ENCODE results near the gene EFCAB6. TPM values are rescaled to one million over a fixed set of nuclear protein-coding genes. Genes with fewer than 3 reads are reported as not detected.

EFCAB6 gene
- total and polyA plus RNA-seq, 4 donors: 0.14 to 2.1 (median 0.53) TPM

DNA sequence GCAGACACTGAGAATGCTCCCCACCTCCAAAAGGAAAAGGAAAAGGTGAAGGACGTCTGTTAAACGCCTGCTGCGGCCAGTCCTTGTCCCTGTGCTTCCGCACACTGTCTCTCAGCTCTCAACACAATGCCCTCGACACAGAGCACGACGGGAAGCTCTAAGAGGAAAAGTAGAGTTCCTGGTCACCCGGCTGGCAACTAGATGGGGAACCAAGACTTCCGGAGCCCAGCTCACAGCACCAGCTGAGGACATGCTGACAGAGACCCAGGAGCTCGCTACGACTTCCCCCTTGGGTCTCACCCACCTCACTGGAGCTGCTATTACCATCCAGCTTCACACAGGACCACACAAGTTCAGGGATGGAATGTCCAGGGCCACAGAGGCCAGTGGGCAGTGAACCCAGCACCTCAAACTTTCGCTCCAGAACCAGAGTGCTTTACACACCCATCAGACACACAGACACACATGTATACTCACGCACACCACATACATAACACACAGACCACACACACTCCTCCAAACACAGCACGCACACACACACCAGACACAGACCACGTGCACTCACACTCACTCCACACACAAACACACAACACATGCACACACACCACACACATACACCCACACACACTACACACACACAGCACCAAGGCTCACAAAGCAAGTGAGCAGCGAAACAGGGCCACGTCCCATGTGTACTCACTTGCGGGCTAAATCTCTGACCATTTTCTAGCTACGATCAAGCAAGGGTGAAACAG, 40.6 kb upstream of the EFCAB6 start (continued):
- no peak for TF ChIP-seq NR2F2 (IDR thresholded peaks at IDR 0.05)
- no peak for TF ChIP-seq SP1 (IDR thresholded peaks at IDR 0.05)
- TF ChIP-seq HNF4A (conservative IDR thresholded peaks at IDR 0.05): no peak
- TF ChIP-seq RAD21 (IDR thresholded peaks at IDR 0.05): no peak

DNA sequence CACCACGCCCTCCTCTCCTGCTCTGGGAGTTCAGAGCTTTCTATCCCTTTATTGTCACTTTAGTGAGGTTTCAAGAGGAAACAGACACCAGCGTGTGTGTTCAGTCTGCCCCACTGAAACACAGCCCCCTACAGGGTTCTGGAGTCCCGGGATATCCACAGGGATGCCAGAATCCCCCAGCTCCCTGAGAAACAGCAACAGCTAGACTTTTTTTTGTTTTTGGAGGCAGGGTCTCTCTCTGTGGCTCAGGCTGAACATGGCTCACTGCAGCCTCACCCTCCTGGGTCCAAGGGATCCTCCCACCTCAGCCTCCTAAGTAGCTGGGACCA, 39.8 kb upstream of the EFCAB6 start:
- Histone ChIP-seq H3K27ac (ENCODE audit: low read depth in 1 of 2, low read length in 2 of 2) (no peak overlapping the region), H3K9me3 (ENCODE audit: control insufficient read depth in 4 of 4, low read length in 3 of 4) (peaks cover 0 to under 1% (median 0%) of the 10 kb centered on the region in 4 donors), H3K9ac (ENCODE audit: low read depth in 1 of 2, low read length in 2 of 2) (no peak overlapping the region), H3K36me3 (ENCODE audit: control insufficient read depth in 4 of 4, insufficient read depth in 3 of 4, low read depth in 1 of 4, low read length in 3 of 4) (no peaks in the 10 kb centered on the region), H3K4me1 (ENCODE audit: control insufficient read depth in 4 of 4, insufficient read depth in 4 of 4, low read length in 3 of 4) (peaks cover 0 to 11% (median 7%) of the 10 kb centered on the region in 4 donors), H3K27me3 (ENCODE audit: control insufficient read depth in 4 of 4, insufficient read depth in 4 of 4, low read length in 3 of 4) (peaks cover 0 to 2% (median 0%) of the 10 kb centered on the region in 4 donors), H3K4me3 (ENCODE audit: low read depth in 1 of 3, low read length in 3 of 3) (no peak overlapping the region)
- no peak for DNase-seq (ENCODE audit: low spot score)
- WGBS: 56% methylated on average over 3 of the region's 3 CpGs
- TF ChIP-seq SP1 (IDR thresholded peaks at IDR 0.05) (no peak), FOXA2 (IDR thresholded peaks at IDR 0.05) (no peak), JUND (IDR thresholded peaks at IDR 0.05) (no peak), FOXA1 (IDR thresholded peaks at IDR 0.05) (no peak)
- TF ChIP-seq, protein P1, sequence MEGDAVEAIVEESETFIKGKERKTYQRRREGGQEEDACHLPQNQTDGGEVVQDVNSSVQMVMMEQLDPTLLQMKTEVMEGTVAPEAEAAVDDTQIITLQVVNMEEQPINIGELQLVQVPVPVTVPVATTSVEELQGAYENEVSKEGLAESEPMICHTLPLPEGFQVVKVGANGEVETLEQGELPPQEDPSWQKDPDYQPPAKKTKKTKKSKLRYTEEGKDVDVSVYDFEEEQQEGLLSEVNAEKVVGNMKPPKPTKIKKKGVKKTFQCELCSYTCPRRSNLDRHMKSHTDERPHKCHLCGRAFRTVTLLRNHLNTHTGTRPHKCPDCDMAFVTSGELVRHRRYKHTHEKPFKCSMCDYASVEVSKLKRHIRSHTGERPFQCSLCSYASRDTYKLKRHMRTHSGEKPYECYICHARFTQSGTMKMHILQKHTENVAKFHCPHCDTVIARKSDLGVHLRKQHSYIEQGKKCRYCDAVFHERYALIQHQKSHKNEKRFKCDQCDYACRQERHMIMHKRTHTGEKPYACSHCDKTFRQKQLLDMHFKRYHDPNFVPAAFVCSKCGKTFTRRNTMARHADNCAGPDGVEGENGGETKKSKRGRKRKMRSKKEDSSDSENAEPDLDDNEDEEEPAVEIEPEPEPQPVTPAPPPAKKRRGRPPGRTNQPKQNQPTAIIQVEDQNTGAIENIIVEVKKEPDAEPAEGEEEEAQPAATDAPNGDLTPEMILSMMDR (IDR thresholded peaks at IDR 0.05; ENCODE audit: low read depth, low read length, missing input control): no peak
- TF ChIP-seq, protein P2, sequence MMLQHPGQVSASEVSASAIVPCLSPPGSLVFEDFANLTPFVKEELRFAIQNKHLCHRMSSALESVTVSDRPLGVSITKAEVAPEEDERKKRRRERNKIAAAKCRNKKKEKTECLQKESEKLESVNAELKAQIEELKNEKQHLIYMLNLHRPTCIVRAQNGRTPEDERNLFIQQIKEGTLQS (IDR thresholded peaks at IDR 0.05): no peak

DNA sequence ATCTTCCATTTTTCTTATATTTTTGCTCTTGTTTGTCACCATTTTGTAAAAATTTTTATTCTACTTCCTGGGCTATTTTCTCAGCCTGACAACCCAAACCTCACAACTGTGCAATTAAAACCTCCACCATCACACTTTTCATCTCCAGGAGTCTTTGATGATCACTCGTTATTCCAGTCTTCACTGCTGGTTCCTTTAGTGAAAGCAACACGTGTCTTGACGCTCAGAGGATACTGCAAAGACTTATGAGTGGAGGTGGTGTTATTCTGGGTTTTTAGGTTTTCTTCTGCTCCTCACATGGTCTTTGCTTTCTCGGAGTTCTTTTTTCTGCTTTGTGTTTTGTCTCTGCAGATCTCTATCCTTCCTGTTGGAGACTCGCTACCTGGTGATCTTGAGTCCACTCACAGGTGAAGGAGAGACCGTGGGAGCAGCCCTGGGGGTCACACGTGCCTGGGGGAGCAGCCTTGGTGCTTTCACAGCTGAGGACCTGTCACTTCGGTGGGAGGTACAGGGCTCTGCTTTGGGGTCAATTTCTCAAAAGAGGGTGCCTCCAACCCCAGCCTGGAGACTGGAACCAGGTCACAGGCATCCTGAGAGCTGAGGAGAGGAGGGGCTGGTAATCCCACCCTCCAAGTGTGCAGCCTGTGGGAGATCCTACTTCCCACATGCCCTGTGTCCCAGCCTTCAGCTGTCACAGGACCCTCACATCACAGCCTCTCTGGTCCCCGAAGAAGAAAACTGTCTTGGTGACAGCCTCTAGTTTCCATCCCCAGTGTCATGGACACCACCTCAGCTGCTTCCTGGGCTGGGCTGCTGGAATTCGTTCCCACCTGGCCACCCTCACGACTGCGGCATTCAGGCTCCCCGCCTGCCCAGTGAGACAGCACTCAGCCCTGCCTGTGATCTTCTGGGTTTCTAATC, 39.2 kb upstream of the EFCAB6 start:
- DNase-seq (ENCODE audit: low spot score): no peak
- no peaks in the 10 kb centered on the region for H3K9me3 ChIP-seq (ENCODE audit: control insufficient read depth in 4 of 4, low read length in 3 of 4)
- no peak overlapping the region for H3K9ac ChIP-seq (ENCODE audit: low read depth in 1 of 2, low read length in 2 of 2)
- H3K27me3 ChIP-seq (ENCODE audit: control insufficient read depth in 4 of 4, insufficient read depth in 4 of 4, low read length in 3 of 4): peaks cover 0 to 2% (median 0%) of the 10 kb centered on the region in 4 donors
- H3K27ac ChIP-seq (ENCODE audit: low read depth in 1 of 2, low read length in 2 of 2): no peak overlapping the region
- 68% methylated on average over 13 of the region's 13 CpGs for WGBS
- H3K4me3 ChIP-seq (ENCODE audit: low read depth in 1 of 3, low read length in 3 of 3): no peak overlapping the region
- no peaks in the 10 kb centered on the region for H3K36me3 ChIP-seq (ENCODE audit: control insufficient read depth in 4 of 4, insufficient read depth in 3 of 4, low read depth in 1 of 4, low read length in 3 of 4)
- TF ChIP-seq, protein P3, sequence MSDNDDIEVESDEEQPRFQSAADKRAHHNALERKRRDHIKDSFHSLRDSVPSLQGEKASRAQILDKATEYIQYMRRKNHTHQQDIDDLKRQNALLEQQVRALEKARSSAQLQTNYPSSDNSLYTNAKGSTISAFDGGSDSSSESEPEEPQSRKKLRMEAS (IDR thresholded peaks at IDR 0.05): no peak
- no peak for TF ChIP-seq GABPA (IDR thresholded peaks at IDR 0.05 in 1 of 2, conservative IDR thresholded peaks at IDR 0.05 in 1 of 2)
- peaks cover 0 to 11% (median 7%) of the 10 kb centered on the region in 4 donors for H3K4me1 ChIP-seq (ENCODE audit: control insufficient read depth in 4 of 4, insufficient read depth in 4 of 4, low read length in 3 of 4)

DNA sequence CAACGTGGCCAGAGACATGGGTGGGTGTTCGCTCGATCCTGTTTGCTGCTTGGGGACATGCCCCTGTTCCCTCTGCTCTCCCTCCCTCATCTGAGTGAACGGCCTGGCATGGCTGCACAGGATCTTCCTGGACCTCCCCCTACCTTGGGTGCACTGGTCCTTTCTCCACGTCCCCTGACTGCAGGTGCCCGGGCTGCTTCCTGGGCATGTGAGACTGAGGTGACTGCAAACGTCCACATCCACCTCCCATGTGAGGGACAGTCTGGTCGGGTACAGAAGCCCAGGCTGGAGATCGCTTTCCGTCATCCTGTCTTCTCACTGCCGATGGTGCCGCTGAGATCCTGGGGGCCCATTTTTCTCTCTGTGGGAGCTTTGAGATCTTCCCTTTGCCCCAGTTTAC, 38.4 kb upstream of the EFCAB6 start:
- no peak for DNase-seq (ENCODE audit: low spot score)

More for the DNA sequence above, 38.4 kb upstream of the EFCAB6 start:
- 80% methylated on average over 12 of the region's 12 CpGs for WGBS
- H3K27ac ChIP-seq (ENCODE audit: low read depth in 1 of 2, low read length in 2 of 2): no peak overlapping the region
- H3K36me3 ChIP-seq (ENCODE audit: control insufficient read depth in 4 of 4, insufficient read depth in 3 of 4, low read depth in 1 of 4, low read length in 3 of 4): no peaks in the 10 kb centered on the region
- H3K27me3 ChIP-seq (ENCODE audit: control insufficient read depth in 4 of 4, insufficient read depth in 4 of 4, low read length in 3 of 4): peaks cover 0 to 2% (median 0%) of the 10 kb centered on the region in 4 donors
- no peaks in the 10 kb centered on the region for H3K9me3 ChIP-seq (ENCODE audit: control insufficient read depth in 4 of 4, low read length in 3 of 4)
- no peak overlapping the region for H3K4me3 ChIP-seq (ENCODE audit: low read depth in 1 of 3, low read length in 3 of 3)
- no peak overlapping the region for H3K9ac ChIP-seq (ENCODE audit: low read depth in 1 of 2, low read length in 2 of 2)
- peaks cover 0 to 11% (median 7%) of the 10 kb centered on the region in 4 donors for H3K4me1 ChIP-seq (ENCODE audit: control insufficient read depth in 4 of 4, insufficient read depth in 4 of 4, low read length in 3 of 4)
- TF ChIP-seq, protein P4, sequence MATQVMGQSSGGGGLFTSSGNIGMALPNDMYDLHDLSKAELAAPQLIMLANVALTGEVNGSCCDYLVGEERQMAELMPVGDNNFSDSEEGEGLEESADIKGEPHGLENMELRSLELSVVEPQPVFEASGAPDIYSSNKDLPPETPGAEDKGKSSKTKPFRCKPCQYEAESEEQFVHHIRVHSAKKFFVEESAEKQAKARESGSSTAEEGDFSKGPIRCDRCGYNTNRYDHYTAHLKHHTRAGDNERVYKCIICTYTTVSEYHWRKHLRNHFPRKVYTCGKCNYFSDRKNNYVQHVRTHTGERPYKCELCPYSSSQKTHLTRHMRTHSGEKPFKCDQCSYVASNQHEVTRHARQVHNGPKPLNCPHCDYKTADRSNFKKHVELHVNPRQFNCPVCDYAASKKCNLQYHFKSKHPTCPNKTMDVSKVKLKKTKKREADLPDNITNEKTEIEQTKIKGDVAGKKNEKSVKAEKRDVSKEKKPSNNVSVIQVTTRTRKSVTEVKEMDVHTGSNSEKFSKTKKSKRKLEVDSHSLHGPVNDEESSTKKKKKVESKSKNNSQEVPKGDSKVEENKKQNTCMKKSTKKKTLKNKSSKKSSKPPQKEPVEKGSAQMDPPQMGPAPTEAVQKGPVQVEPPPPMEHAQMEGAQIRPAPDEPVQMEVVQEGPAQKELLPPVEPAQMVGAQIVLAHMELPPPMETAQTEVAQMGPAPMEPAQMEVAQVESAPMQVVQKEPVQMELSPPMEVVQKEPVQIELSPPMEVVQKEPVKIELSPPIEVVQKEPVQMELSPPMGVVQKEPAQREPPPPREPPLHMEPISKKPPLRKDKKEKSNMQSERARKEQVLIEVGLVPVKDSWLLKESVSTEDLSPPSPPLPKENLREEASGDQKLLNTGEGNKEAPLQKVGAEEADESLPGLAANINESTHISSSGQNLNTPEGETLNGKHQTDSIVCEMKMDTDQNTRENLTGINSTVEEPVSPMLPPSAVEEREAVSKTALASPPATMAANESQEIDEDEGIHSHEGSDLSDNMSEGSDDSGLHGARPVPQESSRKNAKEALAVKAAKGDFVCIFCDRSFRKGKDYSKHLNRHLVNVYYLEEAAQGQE (IDR thresholded peaks at IDR 0.05): no peak
- TF ChIP-seq, protein P2 (IDR thresholded peaks at IDR 0.05): no peak
- TF ChIP-seq TAF1 (conservative IDR thresholded peaks at IDR 0.05) (no peak), EGR1 (IDR thresholded peaks at IDR 0.05; ENCODE audit: low read depth in 2 of 2) (no peak), YY1 (IDR thresholded peaks at IDR 0.05) (no peak), HNF4G (IDR thresholded peaks at IDR 0.05) (no peak), GABPA (IDR thresholded peaks at IDR 0.05 in 1 of 2, conservative IDR thresholded peaks at IDR 0.05 in 1 of 2) (no peak), RAD21 (IDR thresholded peaks at IDR 0.05) (no peak), FOXA1 (IDR thresholded peaks at IDR 0.05) (no peak), SP1 (IDR thresholded peaks at IDR 0.05) (no peak)
- TF ChIP-seq, protein P3 (IDR thresholded peaks at IDR 0.05): no peak
